Measurements from ENCODE around the gene DLGAP1. TPM values are rescaled to one million over a fixed set of nuclear protein-coding genes. Genes with fewer than 3 reads are reported as not detected.

The DLGAP1 gene
- total RNA-seq, 4 donors from 2014 or later: 1.2 to 1.4 (median 1.4) TPM

GRCh38 chr18:3525870-3526420 lies 929.2 kb downstream of the DLGAP1 start:
- Histone ChIP-seq H3K27me3 (no peaks in the 10 kb centered on the region), H3K27ac (replicated peaks in 1 of 4) (no peak overlapping the region), H3K4me1 (peaks cover 0 to 4% (median 0%) of the 10 kb centered on the region in 4 donors), H3K36me3 (no peaks in the 10 kb centered on the region), H3K4me3 (no peak overlapping the region), H3K9me3 (peaks cover 0 to 10% (median 2%) of the 10 kb centered on the region in 4 donors)
- TF ChIP-seq EP300 (IDR thresholded peaks at IDR 0.05): no peak
- TF ChIP-seq POLR2AphosphoS5 (IDR thresholded peaks at IDR 0.05): no peak
- no peak for TF ChIP-seq POLR2A (IDR thresholded peaks at IDR 0.05; ENCODE audit: low read depth)
- TF ChIP-seq CTCF (IDR thresholded peaks at IDR 0.05): no peak
- no peak for DNase-seq (ENCODE audit: extremely low spot score)
- intact Hi-C loops (cut with DNase I): no loop called here
- WGBS: 68% methylated on average over 9 of the region's 10 CpGs

- Histone ChIP-seq H3K36me3 (no peaks in the 10 kb centered on the region), H3K4me3 (no peak overlapping the region), H3K9me3 (peaks cover 0 to 10% (median 2%) of the 10 kb centered on the region in 4 donors), H3K4me1 (peaks cover 0 to 4% (median 0%) of the 10 kb centered on the region in 4 donors), H3K27me3 (no peaks in the 10 kb centered on the region), H3K27ac (replicated peaks in 1 of 4) (no peak overlapping the region)
- no peak for DNase-seq (ENCODE audit: extremely low spot score)
- 61% methylated on average over 5 of the region's 5 CpGs for WGBS
- TF ChIP-seq POLR2AphosphoS5 (IDR thresholded peaks at IDR 0.05) (no peak), EP300 (IDR thresholded peaks at IDR 0.05) (no peak), CTCF (IDR thresholded peaks at IDR 0.05) (no peak), POLR2A (IDR thresholded peaks at IDR 0.05; ENCODE audit: low read depth) (no peak)
- intact Hi-C loops (cut with DNase I): no loop called here
Observed at GRCh38 chr18:3524706-3525105, 930.4 kb downstream of the DLGAP1 start.

GRCh38 chr18:3520230-3521085 lies 934.6 kb downstream of the DLGAP1 start:
- WGBS: 82% methylated on average over 11 of the region's 11 CpGs
- DNase-seq (ENCODE audit: extremely low spot score): no peak
- Histone ChIP-seq H3K36me3 (no peaks in the 10 kb centered on the region), H3K27me3 (no peaks in the 10 kb centered on the region), H3K4me1 (peaks cover 0 to 3% (median 0%) of the 10 kb centered on the region in 4 donors), H3K27ac (replicated peaks in 1 of 4) (no peak overlapping the region), H3K4me3 (no peak overlapping the region), H3K9me3 (peaks cover 0 to 10% (median 2%) of the 10 kb centered on the region in 4 donors)
- intact Hi-C loops (cut with DNase I): no loop called here
- TF ChIP-seq POLR2AphosphoS5 (IDR thresholded peaks at IDR 0.05) (no peak), EP300 (IDR thresholded peaks at IDR 0.05) (no peak), CTCF (IDR thresholded peaks at IDR 0.05) (no peak), POLR2A (IDR thresholded peaks at IDR 0.05; ENCODE audit: low read depth) (no peak)

- 87% methylated on average over 15 of the region's 15 CpGs for WGBS
- TF ChIP-seq CTCF (IDR thresholded peaks at IDR 0.05) (no peak), POLR2A (IDR thresholded peaks at IDR 0.05; ENCODE audit: low read depth) (no peak), POLR2AphosphoS5 (IDR thresholded peaks at IDR 0.05) (no peak), EP300 (IDR thresholded peaks at IDR 0.05) (no peak)
Observed at GRCh38 chr18:3514312-3515216, 940.5 kb downstream of the DLGAP1 start.

More at GRCh38 chr18:3514312-3515216, 940.5 kb downstream of the DLGAP1 start:
- no peak overlapping the region for H3K4me3 ChIP-seq
- H3K27ac ChIP-seq (replicated peaks in 1 of 4): no peak overlapping the region
- no peaks in the 10 kb centered on the region for H3K36me3 ChIP-seq
- H3K4me1 ChIP-seq: no peaks in the 10 kb centered on the region
- no peaks in the 10 kb centered on the region for H3K27me3 ChIP-seq
- DNase-seq (ENCODE audit: extremely low spot score): no peak
- H3K9me3 ChIP-seq: no peaks in the 10 kb centered on the region
- intact Hi-C loops (cut with DNase I): no loop called here
